GM19463 (cell line): ENCODE data around the gene IL17RC.
A peak's percentile ranks its signal among the peaks of the same experiment; 100 is the strongest.
"Not testable (repeated sequence)": the region's sequence is repeated elsewhere in the genome, so short reads cannot be mapped to it uniquely, and the experiment has no call there.

ENCODE experiments used
- ATAC-seq: cut with Tn5 transposase; IDR thresholded peaks from one replicate; pipeline ENCODE4 v1.9.1; 2021; ENCODE audit warnings: mild to moderate bottlenecking, moderate library complexity; ENCODE audit not compliant: unreplicated experiment

Gene IL17RC

GRCh38 chr3:9891072-9891622 is 25.8 kb upstream of the IL17RC start:
- ATAC-seq: no peak

- no peak for ATAC-seq
These were observed 23.2 kb upstream of the IL17RC start for GRCh38 chr3:9893739-9894138.

- not testable (repeated sequence) for ATAC-seq
These were observed 21.2 kb upstream of the IL17RC start for GRCh38 chr3:9895715-9896114.

- not testable (repeated sequence) for ATAC-seq
These were observed 20.0 kb upstream of the IL17RC start for GRCh38 chr3:9896755-9897407.

GRCh38 chr3:9897408-9898372 is 19.2 kb upstream of the IL17RC start:
- ATAC-seq: peak; percentile 60

- ATAC-seq: no peak
These were observed 18.2 kb upstream of the IL17RC start for GRCh38 chr3:9898467-9899241.

DNA sequence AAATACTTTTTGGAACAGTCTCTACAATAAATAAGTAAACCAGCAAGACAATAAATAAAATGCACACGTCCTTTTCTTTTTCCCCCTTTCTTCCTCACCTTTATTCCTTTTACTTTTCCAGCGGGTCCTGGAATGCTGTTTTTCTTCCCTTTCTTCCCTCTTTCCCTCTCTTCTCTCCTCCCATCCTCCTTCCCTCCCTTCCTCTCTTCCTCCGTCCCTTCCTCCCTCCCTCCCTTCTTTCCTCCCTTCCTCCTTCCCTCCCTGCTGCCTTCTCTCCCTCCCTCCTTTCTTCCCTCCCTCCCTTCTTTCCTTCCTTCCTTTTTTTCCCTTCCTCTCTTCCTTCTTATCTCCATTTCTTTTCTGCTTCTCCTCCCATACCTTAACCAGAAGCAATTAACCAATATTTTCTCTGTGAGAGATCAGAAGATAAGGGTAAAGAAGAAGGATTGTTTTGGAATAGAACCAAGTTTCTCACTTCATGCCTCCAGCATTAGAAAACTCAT is 17.6 kb upstream of the IL17RC start:
- no peak for ATAC-seq

GRCh38 chr3:9900965-9901415 is 15.9 kb upstream of the IL17RC start:
- not testable (repeated sequence) for ATAC-seq

DNA sequence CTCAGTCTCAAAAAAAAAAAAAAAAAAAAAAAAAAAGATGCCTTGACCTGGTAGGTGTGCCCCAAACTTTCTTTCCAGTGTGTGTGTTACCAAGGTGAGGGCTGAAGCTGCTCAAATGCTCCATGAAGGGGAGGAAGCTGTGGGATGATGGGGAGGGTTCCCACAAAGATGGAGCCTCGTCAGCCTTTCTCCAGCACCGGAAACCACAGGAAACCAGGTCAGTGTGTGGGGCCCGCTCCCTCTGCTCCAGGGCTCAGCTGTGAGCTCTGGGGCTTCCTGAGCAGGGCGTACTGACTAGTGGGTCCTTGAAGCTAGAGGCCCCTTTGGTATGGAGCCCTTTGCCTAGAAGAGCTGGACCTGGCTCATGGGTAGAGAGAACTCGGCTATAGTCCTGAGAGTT is 14.9 kb upstream of the IL17RC start:
- ATAC-seq: no peak

DNA sequence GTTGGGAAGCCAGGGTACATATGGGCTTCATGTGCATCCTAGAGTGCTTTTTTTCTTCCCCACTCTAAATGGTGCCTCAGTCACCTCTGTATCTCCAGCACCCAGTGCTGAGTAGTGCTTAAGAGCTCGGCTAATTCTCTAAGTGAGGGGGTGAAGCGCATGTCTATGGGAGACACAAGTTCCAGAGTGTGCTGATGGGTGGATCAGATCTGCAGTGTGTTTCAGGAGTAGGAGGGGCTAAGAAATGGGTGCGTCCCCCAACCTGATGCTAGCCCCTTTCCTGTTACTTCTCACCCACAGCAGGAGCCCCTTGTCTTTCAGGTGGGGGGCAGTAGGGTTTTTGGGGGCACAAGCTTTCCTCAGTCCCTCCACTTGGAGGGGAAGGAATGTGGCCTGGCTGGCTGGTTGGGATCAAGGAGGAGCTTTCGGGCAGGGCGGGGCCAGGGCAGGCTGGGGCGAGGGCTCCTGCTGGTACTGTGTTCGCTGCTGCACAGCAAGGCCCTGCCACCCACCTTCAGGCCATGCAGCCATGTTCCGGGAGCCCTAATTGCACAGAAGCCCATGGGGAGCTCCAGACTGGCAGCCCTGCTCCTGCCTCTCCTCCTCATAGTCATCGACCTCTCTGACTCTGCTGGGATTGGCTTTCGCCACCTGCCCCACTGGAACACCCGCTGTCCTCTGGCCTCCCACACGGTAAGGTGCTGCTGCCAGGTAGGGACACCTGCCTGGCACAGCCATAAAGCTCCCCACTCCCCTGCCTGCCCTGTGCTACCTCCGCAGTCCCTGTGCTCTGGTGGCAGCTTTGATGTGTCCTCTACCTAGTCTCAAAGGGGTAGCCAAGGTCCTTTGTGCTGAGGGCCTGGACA is 14.3 kb upstream of the IL17RC start, which contains the start of gene IL17RE:
TSS of gene IL17RE (plus strand) at position 477 of the 866 bp plus-strand sequence. CDS start at position 562, 85 bp downstream.
- no peak for ATAC-seq

DNA sequence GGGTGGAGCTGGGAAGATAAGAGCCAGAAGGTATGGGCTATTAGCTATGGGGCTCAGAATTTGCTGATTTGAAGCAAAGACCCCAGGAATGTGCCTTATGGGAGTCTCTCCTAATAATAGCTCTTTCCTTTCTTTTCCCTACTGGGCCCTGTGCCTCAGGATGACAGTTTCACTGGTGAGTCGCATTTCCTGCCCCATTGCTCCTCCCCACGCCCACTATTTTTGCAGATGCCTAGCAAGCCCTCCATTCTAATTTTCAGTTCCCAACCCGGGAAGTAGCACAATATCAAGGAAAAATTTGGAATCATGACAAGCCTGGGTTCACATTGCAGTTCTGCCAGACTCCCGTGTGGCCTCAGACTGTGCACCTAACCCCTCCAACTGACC is 13.7 kb upstream of the IL17RC start:
- ATAC-seq: no peak

- no peak for ATAC-seq
These were observed 13.0 kb upstream of the IL17RC start for GRCh38 chr3:9903904-9904303.

DNA sequence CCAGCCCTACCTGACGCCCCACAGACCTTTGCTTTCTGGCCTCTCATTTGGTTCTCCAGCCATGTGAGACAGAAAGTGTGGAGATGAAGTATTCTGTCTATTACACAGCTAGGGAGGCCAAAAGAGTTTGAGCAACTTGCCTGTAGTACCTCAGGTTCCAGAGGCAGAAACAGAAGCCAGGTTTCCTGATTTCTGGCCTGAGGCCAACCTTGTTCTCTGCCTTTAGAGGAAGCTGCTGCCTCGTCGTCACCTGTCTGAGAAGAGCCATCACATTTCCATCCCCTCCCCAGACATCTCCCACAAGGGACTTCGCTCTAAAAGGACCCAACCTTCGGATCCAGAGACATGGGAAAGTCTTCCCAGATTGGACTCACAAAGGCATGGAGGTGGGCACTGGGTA is 10.4 kb upstream of the IL17RC start:
- ATAC-seq: no peak

GRCh38 chr3:9908286-9908685 is 8.6 kb upstream of the IL17RC start:
- no peak for ATAC-seq

DNA sequence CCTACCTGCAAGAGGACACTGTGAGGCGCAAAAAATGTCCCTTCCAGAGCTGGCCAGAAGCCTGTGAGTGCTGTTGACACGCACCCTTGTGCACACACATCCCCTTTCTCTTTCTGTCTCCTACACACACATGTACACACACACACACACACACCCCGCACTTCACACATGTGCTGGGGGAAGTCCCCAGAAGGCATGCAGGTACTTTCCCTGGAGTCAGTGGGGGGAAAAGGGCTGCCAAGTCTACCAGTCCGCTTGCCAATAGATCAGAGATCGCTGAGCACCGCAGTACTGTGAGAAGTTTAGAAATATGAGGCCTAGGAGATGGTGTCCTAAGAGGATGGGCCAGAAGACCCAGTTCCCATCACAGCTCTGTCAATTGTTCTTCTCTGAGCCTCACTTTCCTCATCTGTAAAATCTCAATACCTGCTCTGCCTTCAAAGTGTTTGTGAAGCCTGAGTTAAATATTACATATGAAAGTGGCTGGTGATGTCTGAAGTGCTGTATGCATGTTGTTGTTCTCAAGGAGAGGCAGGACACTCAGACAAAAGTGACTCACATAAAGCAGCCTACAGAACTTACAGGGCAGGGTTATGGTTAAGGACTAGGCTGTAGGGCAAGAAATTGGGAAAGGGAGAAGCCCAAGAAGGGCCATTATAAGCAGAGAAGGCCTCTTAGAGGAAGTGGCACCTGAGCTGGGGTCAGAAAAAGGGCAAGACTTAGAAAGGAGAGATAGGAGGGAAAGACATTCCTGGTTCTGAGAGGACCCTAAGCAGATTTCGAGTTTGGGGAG is 7.5 kb upstream of the IL17RC start:
- ATAC-seq: peak; percentile 66

- no peak for ATAC-seq
These were observed 5.0 kb upstream of the IL17RC start for GRCh38 chr3:9911863-9912262.

- ATAC-seq: no peak
These were observed 4.5 kb upstream of the IL17RC start for GRCh38 chr3:9912294-9912935.

DNA sequence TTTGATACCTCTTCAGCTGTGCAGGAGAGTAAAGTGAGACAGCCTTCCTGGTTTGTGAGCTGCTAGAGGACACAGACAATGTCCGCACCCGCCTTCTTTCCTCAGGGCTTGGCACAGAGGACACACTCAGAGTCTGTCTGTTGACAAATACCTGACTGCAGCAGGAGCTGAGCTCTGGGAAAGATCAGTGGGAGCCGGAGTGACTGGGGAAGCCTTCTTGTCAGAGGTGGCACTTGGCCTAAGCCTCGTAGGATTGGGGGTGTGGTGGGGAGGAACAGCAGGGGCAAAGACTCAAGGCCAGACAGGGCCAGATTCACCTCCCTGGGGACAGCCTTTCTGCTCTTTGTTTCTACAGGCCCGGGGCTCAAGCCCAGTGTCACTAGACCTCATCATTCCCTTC is 3.3 kb upstream of the IL17RC start:
- ATAC-seq: no peak
